ENCODE measurements around the gene HSD11B1L.
"Not testable (repeated sequence)": the region's sequence is repeated elsewhere in the genome, so short reads cannot be mapped to it uniquely, and the experiment has no call there.

Gene HSD11B1L

DNA sequence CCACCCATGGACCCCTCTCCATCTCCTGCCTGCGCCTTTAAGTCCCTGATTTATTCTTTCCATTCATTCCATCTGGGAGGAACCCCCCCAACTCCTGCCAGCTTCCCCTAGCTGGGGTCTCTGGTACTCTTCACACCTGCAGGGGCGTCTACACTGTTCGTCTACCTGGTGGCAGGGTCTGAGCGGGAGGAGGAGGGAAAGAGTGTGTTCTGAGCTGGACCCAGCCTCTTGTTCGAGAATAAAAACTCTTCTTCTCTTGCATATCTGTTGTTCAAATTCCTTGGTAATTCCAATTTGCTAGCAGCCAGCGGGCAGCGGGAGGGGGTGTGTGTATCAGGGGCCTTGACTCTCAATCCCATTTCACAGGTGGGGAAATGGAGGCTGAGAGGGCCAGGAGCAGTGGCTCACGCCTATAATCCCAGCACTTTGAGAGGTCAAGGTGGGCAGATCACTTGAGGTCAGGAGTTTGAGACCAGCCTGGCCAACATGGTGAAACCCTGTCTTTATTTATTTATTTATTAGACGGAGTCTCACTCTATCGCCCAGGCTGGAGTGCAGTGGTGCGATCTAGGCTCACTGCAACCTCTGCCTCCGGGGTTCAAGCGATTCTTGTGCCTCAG lies 7.5 kb downstream of the HSD11B1L start:
- not testable (repeated sequence) for DNase-seq

DNA sequence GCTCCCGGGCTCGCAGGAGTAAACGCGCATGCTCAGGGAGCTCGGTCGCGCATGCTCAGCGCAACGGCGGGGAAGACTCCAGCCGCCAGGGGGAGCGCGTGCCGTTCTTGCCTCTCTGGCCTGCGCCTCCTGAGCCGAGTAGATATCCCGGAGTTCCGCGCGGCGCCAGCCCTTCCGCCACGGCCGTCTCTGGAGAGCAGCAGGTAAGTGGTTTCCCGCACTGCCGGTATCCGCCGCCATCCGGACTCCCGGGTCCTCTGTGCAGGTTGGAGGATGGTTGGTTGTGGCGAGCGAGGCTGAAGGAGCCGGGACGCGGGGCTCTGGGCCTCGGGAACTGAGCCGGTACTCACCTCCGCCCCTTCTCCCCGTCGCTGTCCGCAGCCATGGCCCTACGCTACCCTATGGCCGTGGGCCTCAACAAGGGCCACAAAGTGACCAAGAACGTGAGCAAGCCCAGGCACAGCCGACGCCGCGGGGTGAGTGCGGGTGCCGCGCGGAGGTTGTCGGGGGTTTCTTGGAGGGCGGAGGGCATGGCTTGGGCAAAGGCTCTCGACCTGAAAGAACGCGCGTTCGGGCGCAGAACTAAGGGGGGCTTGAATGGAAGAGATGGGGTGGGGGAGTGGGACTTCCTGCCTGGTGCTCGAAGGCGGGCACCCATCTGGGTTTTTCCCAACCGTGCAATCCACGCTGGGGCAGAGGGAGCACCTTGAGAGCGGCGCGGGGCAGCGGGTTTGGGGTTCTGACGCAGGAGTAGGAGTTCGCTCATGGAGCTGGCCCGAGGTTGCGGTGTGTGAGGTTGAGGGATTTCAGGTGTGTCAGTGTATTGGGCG lies 9.5 kb downstream of the HSD11B1L start, which contains the start of gene RPL36:
Gene RPL36, plus strand, starts transcription at position 171 of the 830 bp plus-strand sequence. Its CDS starts 213 bp downstream, at position 384.
- DNase-seq: peak; percentile 99

DNA sequence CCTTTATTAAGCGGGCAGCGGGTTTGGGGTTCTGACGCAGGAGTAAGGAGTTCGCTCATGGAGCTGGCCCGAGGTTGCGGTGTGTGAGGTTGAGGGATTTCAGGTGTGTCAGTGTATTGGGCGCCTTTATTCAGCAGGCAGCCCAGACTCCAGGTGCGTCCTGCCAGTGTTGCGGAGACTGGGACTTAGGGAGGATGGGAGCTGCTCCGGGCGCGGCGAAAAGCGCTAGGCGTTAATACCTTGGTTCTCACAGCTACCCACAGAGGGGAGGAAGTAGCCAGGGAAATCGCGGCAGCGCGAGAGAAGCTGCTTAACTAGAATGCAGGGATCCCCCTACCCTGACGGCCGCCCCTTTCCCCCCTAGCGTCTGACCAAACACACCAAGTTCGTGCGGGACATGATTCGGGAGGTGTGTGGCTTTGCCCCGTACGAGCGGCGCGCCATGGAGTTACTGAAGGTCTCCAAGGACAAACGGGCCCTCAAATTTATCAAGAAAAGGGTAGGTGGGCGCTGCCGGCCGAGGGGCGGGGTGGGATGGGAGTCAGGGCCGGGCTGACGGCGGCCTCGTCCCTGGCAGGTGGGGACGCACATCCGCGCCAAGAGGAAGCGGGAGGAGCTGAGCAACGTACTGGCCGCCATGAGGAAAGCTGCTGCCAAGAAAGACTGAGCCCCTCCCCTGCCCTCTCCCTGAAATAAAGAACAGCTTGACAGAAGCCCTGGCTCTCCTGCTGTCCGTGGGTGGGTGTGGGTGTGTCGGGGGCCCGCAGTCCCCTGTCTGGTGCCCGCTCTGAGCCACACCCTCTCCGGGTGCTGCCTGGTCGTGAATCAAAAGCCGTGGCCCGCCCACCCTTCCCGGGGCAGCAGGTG lies 10.4 kb downstream of the HSD11B1L start:
- DNase-seq: peak; percentile 75

DNA sequence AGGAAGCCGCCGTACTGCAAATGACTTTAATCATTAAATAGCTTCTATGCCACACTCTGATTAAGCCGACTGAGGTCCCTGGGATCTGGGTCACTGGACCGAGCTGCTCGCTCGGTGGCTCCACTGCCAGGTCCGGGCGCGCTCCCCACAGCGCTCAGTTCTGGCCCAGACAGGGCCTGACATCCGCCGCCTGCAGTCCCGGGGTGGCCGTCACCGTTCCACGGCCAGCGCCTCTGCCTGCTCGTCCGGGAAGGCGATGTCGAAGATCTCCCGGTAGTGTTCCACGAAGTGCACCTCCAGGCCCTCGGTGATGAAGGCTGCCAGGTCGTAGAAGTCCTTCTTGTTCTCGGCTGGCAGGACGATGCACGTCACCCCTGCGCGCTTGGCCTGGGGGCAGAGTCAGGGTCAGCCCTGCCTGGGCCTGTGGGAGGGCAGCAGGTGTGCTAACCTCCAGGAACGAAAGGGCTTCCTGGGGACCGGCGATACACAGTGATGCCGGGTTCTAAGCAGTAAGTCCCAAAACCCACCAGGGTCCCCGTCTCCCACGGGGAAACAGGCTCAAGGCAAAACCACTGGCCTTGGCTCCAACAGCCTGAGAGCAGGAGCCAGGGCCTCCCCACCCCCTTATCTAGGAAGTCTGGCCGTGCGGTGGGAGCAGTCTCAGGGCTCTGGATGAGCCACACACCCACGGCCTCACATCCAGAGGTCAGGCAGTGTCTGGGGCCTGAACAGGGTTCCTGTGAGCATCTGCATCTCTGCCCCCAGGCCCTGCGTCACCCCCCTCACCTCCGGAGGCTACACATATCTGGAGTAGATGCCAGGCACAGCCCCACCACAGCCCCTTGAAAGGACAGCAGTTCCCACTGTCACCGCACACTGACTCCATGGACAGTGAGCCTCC lies 11.2 kb downstream of the HSD11B1L start:
- DNase-seq: peak; percentile 39

DNA sequence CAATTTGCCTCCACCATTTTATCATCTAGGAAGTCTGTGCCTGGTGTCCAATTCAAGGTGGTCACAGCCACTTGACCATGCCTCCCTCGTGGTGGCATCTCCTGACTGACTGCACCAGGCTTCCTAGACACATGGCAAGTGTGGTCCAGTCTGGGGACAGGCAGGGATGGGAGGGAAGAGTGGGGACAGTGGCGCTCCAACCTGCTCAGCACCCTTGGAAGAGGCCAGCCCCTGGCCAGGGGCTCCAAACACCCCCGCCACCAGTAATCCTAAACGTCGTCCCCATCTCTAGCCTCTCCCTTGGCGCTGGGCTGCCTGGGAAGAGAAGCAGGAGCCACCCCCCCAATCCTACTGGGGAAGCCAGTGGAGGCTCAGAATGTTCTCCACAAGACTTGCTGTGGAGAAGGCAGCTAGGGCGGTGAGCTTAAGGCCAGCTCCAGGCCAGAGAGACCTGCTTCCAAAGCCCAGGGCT lies 11.9 kb downstream of the HSD11B1L start:
- DNase-seq: no peak

DNA sequence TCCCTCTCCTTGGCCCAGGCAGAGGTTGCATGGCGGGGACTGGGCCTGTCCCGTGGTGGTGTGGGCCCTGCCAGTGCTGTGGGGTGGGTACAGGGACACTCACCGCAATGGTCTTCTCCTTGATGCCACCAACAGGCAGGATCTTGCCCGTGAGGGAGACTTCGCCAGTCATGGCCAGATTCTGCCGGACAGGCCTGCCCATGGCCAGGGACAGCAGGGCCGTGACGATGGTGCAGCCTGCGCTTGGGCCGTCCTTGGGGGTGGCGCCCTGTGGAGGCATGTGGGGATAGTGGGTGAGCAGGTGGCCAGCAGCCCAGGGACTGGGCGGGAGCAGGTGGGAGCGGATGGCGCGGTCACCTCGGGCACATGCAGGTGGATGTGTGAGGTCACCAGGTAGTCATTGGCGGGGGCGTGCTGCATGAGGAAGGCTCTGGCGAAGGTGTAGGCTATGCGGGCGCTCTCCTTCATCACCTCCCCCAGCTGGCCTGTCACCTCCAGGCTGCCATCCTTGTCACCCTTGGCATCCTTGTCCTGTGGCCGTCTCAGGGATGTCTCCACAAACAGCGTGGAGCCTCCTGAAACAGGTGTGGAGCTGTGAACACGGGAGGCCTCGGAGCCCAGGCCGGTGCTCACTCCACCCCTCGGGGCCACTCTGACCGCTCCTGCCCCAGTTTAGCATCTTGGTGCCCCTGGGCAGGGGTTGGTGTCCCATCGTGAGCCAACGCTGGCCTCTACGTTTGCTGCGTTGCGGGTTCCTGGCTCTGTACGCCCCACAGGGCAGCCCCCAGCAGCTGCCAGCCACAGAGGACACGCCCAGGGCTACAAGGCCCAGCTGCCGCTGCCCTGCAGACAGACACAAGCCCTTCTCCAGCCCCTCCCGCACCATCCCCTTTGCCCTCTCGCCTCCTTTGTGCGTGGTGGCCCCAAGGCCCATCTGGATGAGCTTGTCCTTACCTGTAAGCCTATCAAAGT lies 12.7 kb downstream of the HSD11B1L start:
- DNase-seq: peak; percentile 31

DNA sequence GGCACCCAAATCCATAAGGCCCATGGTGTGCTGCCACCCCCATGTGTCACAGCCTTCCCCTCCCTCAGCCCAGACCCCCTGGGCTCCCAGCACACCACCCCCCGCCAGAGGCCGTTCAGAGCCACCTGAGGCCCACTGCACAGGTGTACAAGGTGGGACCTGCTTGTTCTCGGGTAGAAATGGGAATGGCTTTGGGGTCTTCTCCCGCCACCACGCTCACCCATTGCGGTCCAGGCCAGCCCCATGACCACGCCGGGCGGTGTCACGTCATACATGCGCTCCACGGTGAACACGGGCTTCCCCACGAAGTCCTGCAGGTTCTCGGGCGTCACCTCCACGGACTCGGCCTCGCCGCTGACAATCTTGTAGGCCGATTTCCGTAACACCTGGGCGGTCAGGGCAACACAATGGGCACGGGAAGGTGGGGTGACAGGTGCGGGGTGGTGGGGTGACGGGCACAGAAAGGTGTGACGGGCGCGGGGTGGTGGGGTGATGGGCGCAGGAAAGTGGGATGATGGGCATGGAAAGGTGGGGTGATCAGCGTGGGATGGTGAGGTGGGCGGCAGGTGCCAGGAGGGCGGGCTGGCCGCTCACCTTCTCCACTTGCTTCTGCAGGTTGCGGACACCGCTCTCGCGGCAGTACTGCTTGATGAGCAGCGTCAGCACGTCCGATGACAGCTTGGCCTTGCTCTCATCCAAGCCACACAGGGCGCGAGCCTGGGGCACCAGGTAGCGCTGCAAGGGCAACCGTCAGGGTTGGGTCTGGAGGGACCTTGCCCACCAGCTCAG lies 13.5 kb downstream of the HSD11B1L start:
- DNase-seq: no peak

DNA sequence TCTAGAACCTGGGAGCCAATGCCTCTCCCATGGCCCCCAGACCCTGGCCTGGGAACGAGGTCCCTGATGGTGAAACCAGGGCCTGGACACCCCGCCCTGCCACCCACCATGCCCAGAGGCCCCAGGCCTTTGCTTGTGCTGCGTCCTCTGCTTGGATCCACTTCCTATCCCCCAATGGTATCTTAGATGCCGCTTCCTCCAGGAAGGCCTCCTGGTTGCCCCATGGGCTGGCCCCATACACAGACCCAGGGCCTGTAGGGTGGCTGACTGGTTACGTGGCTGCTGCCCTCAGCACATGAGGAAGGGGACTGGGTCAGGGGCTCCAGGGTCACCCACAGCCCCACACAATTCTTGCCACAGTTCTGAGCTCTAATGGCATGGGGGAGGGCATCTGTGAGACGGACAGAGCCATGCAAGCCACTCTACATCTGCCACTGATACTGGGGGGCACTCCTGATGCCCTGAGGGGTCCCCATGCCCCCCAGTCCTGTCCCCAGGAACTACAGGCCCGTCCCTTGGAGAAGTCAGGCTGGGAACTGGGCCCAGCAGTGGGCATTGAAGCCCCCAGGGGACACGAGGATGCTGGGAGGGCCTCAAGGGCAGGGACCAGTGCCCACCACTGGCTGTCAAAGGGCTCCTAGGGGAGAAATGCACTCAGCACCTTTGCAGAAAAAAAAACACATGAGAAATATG lies 14.3 kb downstream of the HSD11B1L start:
- DNase-seq: no peak

DNA sequence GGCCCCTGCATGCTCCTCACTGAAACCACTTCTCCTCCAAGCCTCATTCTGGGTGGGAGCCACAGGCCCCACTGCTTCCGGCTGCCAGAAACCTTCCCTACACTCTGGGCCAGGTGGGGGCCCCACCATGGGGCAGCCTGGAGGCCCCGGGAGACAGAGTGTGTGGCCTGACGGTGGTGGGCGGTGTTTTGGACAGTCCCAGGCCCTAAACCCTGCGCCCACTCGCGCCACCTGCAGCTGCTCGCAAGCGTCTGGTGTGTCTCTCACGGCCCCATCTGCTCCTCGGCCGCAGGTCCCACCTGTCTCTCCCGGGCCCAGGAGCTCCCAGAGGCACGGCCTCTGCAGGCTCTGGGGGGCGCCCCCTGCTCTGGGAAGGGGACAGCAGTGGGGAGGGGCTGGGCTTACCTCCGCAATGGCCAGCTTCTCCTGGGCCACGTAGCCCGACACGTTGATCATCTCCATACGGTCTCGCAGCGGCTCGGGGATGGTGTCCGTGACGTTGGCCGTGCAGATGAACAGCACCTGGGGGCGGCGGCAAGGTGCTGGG lies 14.9 kb downstream of the HSD11B1L start:
- DNase-seq: no peak

DNA sequence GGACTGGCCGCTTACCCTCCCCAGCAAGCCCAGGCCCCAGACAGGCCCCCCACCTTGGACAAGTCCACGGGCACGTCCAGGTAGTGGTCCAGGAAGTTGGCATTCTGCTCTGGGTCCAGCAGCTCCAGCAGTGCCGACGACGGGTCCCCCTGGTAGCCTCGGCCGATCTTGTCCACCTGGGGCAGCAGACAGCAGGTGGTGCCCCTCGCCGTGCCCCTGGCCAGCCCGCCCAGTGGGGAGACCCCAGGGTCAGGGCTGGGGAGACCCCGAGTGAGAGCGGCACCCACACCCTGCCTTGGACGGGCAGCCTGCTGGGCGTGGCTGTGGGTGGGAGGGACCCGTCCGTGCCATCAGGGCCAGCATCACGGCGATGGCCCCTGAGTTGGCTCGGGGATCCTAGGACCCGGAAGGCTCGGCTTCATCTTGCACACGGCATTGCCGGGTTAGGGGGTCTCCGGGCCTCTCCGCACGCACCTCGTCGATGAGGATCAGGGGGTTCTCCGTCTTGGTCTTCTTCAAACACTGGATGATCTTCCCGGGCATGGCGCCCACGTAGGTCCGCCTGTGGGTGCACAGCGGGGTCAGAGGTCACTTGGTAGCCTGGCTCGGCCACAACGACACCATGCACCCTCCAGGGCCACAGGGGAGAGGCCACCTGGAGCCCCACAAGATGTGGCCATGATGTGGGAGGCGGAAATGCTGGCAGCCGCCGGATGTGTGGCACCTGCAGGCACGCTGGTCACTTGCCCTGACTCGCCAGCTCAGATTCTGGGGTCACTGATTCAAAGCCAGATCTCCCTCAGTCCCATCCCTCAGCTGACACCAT lies 15.6 kb downstream of the HSD11B1L start:
- no peak for DNase-seq

DNA sequence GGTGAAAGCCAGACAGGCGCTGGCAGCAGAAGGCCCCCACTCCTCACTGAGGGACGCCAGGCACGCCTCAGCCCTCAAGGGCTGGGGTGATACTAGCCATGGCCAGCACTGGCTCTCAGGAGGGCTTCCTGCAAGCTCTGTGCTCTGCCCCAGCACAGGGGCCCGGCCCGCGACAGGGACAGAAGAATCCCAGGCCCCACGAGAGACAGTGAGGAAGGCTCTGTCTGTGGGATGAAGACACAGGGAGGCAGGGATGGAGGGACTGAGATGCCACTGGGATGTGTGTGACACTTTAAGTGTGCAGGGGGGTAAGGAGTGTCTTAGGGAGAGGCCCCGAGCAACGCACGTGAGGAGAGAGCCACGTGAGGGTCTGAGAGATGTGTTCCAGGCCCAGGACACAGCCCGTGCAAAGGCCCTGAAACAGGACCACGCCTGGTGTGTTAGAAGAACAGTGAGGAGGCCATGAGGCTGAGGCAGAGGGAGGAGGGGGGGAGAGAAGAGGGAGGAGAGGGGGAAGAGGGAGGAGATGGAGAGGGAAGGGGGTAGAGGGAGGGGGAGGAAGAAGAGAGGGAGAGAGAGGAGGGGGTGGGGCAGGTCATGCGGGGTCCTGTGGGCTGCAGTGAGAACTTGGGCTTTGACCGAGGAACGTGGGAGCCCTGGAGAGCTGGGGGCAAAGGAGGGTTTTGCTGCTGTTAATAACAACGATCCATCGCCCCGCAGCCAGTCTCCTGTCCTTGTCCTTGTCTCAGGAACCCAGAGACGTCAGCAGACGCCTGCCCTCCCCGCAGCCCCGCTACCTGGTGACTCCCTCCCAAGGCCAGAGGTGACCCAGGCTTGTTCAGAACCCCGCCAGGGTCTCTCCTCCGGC lies 16.4 kb downstream of the HSD11B1L start:
- no peak for DNase-seq

DNA sequence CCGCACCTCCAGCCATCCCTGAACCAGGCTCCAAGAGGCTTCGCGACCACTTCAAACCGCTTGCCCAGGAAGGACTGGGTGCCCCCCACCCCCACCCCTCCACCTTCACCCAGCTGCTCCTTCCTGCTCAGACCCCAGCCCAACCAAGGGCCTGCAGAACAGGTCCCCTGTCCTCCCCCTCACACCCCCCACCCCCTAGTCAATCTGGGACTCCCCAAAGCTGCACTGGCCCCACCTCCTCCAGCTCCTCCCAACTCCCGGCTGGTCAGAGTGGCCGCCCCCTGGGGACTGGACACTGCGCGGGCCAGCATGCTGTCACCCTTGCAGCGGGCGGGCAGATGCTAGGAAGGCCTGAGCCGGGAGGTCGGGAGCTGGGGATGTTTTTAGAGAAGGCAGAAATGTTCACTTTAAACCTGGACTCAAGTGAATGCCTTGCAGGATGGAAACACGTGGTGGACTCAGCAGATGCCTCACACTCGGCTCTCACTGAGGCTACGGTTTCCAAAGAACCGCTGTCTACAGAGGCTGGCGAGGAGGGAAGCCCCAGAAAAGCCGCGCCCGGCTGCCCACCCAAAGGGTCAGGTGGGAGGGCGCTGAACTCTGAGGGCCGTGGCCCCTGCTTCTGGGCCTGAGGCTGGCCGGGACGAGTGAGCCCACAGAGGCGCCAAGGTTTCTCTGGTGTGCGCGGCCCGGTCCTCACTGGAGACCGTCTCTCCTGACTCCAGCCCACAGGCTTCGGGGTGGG lies 17.2 kb downstream of the HSD11B1L start:
- no peak for DNase-seq

DNA sequence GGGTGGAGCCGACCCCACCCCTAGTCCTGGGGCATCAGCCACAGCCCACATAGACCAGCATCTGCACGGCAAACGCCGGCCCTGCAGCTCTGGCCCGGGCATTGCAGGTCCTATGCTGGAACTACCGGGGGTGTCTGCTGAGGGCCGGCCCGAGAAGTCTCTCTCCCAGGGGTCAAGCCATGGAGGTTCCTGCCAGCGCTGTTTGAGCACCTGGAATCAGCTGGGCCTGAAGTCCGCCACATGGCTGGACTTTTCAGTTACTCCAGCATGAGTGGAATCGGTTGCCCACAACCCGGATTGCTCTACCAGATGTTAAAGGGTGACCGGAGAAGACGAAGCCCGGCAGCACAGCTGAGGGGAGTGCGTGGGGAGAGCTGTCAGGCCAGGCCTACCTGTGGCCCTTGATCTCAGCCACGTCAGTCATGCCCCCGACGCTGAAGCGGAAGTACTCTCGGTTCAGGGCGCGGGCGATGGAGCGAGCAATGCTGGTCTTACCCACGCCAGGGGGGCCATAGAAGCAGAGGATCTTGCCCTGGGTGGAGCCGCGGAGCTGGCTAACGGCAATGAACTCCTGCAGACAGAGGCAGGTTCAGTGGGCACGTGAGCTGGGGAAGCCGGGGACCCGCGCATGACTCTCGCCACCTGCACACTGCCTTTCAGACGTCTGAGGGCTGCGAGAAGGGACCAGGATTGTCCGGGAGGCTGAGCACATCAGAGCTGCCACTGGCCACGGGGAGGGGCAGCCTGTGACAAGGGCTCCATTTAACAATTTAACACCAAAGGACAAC lies 18.0 kb downstream of the HSD11B1L start:
- no peak for DNase-seq

DNA sequence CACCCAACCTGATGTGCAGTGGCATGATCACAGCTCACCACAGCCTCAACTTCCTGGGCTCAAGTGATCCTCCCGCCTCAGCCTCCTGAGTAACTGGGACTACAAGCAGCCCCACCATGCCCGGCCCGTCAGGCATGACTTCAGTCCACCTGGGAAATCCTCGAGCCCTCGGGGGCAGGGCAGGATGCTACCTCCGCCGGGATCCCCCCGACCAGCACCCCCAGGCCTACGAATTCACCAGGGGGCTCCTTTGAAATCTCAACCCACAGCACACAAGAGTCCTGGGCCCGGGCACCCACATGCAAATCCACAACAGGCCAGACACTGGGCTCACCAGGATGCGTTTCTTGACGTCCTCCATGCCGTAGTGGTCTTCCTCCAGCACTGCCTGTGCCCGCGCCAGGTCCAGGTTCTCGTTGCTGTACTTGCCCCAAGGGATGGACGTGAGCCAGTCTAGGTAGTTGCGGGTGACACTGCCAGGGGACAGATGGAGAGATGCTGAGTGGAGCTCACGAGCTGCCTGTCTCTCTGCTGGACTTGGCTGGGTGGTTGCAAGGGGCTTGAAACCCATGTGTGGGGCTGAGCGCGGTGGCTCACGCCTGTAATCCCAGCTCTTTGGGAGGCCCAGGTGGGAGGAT lies 19.7 kb downstream of the HSD11B1L start:
- no peak for DNase-seq

DNA sequence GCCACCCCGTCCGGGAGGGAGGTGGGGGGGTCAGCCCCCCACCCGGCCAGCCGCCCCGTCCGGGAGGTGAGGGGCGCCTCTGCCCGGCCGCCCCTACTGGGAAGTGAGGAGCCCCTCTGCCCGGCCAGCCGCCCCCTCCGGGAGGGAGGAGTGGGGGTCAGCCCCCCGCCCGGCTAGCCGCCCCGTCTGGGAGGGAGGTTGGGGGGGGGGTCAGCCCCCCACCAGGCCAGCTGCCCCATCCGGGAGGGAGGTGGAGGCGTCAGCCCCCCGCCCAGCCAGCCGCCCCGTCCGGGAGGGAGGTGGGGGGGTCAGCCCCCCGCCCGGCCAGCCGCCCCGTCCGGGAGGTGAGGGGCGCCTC lies 21.2 kb downstream of the HSD11B1L start:
- not testable (repeated sequence) for DNase-seq
